DMS 273 (cell line): ENCODE results near the gene CHN2.

ENCODE experiments used
- DNase-seq: peaks from one replicate; lab custom pipeline; 2025; ENCODE audit not compliant: unreplicated experiment; lab: John Stamatoyannopoulos, UW

Gene CHN2

GRCh38 chr7:29329686-29330085, 135.1 kb downstream of the CHN2 start:
- DNase-seq = no peak

- no peak for DNase-seq
These were observed 135.6 kb downstream of the CHN2 start for GRCh38 chr7:29330136-29330535.

DNA sequence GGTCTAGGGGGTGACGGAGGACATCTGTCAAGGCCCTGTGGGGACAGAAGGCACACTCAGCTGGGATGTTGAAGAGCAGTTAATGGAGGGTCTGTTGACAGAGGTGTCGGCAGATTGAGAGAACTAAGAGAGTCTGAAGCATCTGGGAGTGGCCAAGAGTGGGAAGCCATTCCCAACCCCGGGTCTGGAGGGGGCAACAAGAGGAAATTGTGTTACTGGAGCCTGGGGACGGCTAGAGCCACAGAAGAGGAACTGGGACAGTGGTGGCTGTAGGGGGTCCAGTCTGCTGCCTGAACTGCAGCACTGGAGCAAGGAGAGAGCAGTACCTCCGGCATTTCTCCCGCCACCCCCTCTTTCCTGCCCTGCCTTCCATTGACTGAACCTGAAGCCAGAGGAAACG, 136.6 kb downstream of the CHN2 start:
- DNase-seq = peak; percentile 85

DNA sequence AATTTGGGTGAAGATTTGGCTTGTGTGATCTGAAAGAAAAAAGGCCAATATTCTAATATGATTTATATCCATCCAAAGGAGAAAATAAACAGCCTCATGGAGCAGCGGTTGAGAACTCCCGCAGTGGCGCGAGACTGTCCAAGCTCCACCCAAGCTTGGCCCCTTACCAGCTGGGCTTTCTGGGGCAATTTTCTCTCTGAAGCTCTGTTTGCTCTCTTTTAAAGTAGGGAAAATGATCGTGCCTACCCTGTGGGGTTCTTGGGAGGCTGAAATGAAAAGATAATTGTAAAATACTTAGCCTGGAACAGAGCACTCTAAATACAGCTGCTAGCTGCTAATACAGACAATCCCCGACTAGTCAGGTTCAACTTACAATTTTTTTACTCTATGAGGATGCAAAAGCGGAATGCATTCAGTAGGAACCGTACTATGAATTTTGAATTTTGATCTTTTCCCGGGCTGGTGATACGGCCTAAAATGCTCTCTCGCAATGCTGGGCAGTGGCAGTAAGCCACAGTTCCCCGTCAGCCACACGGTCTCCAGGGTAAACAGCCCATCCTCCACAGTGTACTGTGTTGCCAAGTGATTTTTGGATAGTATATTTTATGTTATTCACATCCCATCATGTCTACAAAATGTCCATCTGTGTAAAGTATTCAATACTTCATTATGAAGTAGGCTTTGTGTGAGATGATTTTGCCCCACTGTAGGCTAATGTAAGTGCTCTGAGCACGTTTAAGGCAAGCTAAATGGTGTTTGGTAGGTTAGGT, 137.7 kb downstream of the CHN2 start:
- peak; percentile 43 for DNase-seq

GRCh38 chr7:29332875-29333855, 138.6 kb downstream of the CHN2 start:
- DNase-seq = peak; percentile 73

- no peak for DNase-seq
These were observed 140.9 kb downstream of the CHN2 start for GRCh38 chr7:29335188-29336083.

GRCh38 chr7:29337546-29338116, 143.1 kb downstream of the CHN2 start:
- DNase-seq = no peak

DNA sequence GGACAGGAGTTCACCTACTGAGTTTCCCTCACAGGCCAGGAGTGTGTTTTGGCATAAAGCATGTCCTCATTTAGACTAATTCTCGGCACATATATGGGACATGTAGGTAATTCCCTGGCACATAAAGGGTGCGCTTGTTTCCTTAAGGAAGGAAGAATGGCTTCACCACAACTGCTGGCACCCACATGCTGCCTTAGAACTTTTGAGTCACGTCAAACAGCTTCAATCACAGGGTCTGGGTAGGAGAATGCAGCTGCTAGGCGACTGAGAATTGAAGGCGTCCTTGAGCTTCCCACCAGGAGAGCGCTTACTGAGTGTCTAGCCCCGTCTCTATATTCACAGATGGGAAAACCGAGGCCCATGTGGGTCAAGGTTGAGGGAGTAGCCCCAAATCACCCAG, 146.1 kb downstream of the CHN2 start:
- no peak for DNase-seq

DNA sequence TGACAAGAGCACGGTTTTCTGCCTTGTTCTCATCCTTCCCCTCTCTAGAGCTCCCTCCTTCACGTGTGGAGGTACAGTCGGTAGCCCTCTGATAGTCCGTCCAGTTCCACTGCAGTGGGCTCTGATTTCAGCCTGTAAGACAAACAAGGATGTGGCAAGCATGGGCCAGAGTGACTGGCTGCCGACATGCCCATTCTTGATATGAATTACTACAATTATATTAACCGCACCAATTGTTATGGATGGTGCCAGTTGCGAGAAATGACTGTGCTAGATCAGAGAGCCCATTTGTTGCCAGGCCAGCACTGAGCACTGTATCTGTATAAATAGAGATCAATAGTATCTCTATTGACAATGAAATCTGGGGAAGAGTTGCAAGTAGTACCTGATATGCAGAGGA, 146.6 kb downstream of the CHN2 start:
- no peak for DNase-seq

DNA sequence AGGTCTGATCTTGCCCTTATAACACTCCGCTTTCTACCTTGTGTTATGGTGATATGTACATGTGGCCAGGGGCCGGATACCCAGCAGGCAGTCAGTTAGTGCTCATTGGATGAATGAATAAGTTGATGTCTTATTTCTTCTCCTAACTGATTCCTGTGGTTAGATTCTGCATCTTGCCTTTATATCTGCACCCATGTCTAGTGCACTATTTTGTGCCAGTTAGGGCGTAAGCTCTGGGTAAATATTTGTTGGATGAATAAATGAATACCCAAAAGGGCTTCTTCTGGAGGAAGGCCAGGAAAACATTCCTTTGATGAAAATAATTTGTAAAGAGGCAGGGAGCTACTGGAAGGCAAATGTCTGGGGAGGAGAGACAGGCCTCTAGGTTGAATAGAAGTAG, 148.2 kb downstream of the CHN2 start:
- no peak for DNase-seq

GRCh38 chr7:29343399-29343798, 148.8 kb downstream of the CHN2 start:
- no peak for DNase-seq

DNA sequence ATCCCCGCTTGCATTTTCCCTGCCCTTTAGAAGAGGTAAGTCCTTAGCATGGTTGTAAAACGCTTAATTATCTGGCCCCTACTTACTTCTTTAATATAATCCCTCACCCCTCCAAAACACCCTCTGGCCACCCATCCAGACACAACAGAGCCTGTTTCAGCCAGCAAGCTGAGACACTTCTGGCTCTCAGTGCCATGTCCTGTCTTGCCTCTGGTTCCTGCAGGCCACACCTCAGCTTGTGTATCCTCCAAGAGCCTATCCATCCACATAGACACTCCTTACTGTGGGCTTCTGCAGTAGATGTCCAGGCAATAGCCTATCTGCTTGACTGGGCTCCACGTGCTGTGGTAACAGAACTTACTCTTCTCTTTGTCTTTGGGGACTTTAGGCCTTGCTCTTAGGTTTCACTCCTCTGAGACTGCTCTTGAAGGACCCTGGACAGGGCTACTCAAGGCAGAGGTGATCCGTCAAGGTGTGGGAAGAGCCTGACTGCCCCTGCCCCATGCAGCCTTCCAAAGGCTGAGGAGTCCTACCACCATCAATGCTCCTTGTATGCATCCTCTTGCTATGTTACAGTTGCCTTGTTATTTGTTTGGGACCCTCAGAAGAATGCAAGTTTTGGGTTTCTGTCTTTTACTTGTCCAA, 149.9 kb downstream of the CHN2 start:
- DNase-seq = no peak

GRCh38 chr7:29345590-29345989, 151.0 kb downstream of the CHN2 start:
- peak; percentile 84 for DNase-seq

DNA sequence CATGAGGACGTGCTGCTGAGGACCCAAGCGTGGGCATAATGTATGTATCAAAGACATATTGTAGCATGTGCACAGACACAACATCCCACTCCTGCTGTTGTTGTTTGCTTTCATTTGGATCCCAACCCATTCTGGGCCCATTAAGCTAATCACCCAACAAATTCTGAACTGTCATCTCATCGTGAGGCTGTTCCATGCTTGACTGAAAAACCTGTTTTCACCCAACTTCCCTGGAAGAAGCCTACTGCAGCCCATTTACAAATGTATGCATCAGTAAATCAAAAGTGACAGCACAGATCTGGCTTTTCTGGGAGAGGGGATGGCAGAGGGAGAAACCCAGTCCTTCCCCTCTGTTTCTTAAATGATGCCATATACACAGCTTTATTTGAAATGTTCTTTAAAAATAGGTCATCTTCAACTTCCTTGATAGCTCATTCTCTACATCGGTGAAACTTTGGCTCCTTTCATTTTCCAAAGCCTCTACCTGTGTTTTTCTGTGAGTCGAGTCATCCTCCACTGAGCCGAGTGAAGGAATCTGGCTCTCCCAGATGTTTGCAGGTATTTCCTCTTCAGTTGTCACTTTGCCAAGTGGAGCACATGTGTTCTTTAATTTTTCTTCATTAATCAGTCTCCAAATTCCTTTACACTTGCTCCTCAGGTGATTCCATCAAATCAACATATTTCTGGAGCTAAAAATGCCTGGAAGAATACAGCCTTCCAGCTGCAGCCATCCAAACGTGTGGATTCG, 151.8 kb downstream of the CHN2 start:
- no peak for DNase-seq

DNA sequence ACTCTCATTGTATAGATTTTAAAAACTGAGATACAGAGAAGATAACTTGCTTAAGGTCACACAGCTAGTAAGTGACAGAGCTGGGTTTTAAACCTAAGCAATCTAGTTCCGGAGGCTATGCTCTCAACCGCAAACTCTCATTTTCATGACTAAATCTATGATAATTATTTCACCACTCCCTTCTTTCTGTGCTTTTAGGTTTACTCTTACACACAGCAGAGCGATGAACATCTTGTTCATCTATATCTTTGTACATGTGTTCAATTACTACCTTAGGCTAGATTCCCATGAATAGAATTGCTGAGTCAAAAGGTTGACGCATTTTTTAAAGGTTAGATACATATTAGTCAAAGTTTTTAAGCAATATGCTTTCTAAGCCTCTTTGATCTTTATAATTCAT, 154.8 kb downstream of the CHN2 start:
- no peak for DNase-seq

DNA sequence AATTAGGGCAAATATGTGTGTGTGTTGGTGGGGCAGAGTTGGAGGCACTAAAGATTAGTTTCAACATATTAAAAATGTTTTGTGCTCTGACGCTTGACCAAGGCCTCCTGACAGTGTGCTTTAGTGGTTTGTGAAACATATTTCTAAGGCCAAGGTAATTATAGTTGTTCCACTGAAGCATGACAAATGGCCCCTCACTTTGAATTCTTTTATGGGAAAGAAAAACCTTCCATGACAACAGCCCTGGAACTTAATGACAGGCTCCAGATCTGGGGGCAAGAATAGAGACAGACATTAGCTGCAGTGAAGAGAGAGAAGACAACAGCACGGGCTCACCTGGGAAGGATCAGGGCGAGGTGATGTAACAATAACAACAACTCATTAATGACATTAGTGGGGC, 155.8 kb downstream of the CHN2 start:
- DNase-seq = no peak

DNA sequence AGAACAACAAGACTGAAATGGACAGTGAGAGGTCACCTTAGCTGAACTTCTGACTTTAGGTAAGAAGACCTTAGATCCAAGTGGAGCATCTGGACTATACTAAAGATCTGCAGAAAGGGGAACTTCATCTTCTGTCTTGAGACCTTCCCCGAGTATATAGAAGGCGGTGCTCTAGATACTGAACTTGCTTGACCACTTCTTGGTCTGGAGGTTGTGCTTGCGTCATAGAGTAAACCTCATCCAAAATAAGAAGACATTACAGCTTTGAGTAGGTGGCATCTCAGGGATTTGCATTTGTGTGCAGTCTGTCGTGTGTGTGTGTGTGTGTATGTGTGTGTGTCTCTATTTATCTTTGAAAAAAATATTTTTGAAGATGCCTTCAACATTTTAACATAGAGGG, 157.5 kb downstream of the CHN2 start:
- DNase-seq = no peak

GRCh38 chr7:29353810-29354209, 159.2 kb downstream of the CHN2 start:
- no peak for DNase-seq

DNA sequence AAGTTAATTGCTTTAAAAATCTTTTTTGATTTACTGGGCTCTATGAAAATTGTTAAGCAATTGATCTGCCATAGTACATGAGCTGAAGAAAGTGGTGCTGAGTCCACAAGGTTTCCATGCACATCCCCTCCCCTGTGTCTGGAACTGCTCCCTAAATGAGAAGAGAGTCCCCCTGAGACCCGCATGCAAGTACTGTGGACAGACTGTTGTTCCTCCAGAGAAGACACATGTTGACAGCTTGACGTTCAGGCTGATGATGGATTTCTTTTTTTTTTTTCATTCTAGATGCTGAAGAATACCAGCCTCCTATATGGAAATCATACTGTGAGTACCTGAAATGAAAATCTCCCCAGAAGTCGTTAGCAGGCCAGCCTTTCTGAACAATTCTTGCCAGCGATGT, 159.8 kb downstream of the CHN2 start:
- DNase-seq = no peak

DNA sequence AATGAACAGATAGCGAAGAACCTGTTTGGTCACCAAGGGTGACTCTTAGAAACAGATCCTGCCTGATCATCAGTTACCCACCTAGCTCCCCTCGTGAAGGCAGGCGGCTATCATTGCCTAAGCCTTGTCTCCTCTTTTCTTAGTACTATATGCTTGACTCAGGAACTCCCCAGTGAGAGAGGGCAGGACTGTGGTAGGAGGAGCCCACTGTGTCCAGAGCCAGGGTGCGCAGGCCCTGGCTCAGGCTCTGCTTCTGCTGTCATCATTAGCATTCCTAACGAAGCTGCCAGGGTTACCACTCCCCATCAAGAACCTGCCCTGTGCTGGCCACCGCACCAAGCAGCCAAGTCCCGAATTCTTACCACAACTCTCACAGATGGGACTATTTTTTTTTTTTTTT, 160.8 kb downstream of the CHN2 start:
- no peak for DNase-seq
